GM21529 (cell line): Measurements from ENCODE around the gene GRID1.

Experiments
- ATAC-seq: cut with Tn5 transposase; IDR thresholded peaks from one replicate; pipeline ENCODE4 v1.9.1; 2021; ENCODE audit not compliant: unreplicated experiment

The GRID1 gene

DNA sequence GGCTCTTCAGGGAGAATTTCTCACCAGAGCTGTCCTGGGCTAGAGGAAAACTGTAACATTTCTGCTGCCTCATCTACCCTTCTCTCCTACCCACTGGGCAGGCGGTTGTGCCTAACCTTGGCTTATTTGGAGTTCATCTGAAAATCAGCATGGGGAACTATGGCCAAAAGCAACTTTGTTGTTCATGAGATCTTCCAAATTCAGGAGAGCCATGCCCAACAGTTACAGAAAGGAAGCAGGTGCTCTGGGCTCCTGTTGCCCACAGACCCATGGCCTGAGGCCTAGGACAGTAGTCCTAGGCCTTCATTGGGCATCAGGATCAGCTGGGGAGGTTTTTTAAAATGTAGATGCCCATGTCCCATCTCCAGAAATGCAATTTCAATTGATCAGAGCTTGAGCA, 85.2 kb downstream of the GRID1 start:
- no peak for ATAC-seq

DNA sequence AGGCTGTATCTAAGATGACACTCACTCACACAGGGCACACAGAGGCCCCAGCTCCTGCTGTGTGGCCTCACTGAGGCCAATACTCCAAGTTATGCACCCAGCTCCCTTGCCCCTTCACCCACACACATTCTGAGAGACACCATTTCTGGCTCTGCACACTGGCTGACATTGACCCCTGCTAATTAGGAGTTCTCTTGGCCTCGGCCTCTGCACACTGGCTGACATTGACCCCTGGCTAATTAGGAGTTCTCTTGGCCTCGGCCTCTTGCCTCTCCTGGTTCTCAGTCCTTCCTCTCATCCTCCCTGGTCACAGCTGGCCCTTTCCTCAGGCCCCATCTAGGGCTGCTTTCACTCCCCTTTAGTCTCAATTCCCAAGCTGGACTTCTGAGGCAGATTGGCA, 97.3 kb downstream of the GRID1 start:
- no peak for ATAC-seq

DNA sequence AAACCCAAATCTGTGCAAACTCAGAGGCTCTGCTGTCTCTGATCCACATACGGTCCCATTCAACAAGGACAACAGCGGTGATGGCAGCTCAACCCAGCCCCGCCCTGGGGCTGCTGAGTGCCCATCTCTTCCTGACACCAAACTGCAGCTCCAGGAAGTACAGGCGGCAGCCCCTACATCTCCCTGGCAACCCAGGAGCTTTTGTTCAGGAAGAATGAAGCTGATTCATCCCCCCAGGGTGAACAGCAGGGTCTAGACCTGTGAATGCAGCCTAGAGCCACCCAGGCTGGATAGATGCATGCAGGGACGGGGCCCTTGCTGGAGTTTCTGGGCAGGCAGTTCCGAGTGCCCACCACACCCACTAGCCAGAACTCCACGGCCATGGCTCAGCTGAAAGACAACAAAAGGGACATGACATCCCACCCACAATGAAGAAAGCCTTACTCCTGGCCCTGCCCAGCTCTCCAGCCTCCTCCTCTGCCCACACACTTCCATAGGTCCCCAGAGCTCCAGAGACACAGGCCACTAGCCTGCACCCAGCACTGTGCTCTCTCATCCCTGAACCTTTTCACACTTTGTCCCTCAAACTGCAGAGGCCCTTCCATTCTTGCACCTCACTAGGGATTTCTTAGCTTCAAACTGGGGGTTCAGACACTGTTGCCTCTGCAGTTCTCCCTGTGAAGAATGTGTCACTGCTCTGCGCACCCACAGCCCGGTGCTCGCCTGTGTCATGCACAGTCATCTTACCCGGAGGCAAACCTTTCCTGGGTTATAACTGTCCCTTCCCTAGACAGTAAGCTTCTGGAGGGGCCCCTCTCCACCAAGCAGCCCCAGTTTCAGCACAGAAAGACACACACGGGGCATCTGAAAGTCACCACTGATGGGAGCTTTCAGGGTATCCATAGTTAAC, 99.1 kb downstream of the GRID1 start:
- no peak for ATAC-seq

DNA sequence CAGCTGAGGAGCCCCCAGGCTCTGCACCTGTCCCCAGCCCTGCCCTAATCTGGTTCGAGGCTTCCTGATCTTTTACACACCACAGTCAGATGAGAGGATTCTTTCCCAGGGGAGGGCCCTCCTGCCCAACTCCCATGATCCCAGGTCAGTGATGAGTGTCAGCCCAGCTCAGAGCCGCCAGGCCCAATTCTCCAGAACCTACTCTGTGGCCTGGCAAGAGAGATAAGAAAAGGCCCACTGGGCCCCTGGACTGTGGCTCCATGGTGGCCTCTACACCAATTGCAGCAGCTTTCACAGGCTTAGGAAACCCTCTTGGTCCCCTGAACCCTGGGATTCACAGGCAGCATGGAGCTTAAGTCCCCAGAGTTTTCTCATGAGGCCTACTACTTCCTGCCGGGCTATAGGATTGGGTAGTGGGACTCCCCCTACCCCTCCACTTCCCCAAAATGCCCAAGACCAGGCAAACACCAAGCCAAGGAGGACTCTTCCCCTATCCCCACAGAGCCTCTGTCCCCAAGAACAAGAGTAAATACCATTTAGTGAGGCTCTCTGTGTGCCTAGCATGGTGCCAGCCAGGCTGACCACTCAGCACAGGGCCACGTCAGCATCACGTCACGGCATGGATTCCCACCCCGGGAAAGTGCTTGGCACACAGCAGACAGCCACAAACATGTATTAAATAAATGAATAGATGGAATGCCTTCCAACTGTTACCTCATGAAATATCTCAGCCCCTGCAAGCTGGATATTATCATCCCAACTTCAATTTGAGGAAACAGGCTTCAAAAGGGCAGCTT, 100.0 kb downstream of the GRID1 start:
- ATAC-seq, result no peak

DNA sequence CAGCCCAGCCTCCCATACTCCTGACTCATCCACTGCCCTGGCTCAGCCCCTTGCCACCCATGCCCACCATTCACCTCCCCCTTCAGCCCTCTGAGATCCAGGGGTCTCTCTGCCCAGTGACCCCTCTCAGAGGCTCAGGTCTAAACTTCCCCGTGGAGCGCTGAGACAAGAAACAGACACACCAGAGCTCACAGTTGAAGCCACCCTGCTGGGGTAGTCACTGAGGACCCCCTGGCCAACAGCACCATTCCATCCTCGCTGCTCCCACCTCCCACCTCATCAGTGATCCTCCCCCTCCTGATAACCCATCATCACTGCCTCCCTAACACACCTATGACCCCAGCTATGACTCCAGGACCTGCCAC, 100.7 kb downstream of the GRID1 start:
- no peak for ATAC-seq

DNA sequence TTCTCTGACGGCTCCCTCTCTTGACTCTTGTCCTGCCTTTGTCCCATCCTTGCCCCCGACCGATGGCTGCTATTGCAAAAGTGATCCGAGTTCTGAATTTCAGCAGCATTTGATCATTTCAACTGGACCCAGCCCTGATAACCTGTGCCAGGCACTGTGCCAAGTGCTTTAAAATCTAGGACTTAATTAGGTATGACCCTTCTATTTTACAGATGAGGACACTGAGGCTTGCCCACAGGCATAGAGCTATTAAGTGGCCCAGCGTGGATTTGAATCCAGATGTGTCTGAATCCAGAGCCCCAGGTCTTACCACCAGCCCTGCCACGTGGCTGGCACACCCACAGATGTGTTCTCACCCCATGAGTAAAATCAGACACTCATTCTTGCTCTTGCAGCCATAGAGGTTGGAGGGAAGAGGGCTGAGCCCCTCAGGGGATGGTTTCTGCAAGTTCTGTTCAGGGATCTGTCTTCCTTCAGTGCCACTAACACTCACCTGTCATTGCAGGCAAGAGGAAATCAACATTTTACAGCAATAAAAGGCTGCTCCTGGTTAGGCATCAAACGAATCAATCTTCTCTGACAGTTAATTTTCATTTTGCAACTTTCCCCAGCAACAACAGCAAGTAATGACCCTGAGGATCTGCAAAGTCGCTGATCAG, 101.2 kb downstream of the GRID1 start:
- ATAC-seq, result no peak

DNA sequence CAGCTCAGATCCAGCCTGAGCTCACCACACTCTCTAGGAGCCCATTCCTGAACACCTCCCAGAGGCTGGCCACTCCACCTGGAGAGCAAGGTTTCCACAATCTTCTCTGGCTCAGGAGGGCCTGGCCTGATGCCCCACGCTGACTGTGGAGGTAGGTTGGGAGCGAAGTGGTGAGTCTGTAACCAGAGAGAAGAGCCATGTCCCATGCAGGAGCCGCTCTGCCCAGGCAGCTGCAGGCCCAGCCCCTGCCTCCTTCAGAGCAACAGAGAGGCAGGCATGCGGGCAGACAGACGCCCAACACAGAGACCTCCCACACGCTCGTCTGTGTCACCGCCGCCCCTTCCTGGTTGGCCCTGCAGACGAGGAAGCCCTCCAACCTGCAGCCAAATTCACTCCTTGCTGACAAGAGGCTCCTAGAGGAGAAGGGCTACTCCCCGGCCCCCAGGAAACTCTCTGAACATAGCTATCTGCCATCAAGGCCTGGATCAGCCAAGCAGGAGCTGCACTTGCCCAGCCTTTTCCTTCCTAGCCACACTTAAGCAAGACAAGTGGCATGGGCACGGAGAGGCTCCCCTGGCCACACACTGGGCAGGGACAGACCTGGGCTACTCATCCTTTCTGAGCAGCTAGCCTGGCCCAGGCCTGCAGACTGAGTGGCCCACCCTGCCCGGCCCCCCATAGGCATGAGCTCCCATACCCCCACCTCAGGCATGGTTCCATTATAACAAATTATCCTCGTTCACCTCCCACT, 101.9 kb downstream of the GRID1 start:
- no peak for ATAC-seq

DNA sequence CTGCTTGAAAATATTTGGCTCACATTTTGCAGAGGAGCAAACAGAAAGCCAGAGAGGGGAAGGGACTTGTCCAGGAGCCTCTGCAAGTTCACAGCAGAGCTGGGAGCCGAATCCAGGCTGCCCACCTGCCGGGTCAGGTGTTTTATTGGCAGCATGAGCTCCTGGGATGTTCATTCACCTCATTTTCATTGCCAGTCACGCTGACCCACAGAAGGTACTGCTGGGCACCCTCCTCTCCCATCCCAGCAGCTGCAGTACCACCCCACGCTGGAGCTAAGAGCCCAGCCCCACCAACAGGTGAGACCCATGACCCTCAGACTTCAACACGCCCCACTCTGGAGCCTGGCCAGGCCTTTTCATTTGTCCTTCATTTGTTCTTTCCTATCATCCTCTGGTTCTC, 102.7 kb downstream of the GRID1 start:
- no peak for ATAC-seq

DNA sequence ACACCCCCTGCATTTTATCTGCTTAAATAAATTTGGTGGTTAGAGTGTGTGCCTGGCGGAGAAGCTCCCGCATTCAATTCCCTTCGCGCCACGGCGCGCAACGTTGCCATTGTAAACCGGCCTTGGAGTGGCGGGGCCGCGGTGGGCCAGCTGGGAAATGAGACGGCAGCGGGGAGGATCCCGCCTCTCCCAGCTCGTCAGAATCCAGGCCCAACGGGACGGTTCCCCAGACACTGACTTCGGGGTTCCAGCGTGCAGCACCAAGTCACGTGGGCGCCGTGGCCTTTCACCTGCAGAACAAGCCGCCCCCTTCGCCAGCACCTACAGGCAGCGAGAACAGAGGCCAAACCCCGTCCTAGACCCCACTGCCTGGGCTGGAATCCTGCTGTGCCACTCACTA, 103.4 kb downstream of the GRID1 start:
- ATAC-seq, result no peak

DNA sequence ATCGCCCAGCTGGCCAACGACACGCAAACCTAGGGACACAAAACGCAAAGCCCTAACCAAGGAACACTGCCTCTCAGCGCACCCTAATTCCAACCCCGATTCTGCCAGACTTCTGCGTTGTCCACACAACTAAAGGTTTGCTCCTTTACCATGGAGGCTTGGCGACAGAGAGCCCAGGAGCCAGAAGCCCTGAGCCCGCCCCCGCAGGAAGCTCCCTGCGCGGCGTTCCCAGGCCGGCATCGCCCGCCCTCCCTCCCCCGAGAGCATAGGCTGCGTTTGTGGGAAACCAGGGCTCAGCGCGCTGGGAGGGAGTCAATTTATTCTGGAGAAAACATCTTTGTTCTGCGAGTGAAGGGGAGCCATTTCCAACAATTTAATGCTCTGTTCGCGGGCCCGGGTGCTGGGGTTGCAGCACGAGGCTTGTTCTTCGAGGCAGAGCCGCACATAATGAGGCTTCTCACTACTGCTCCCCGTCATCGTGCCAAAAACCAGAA, 103.9 kb downstream of the GRID1 start:
- ATAC-seq, result no peak

DNA sequence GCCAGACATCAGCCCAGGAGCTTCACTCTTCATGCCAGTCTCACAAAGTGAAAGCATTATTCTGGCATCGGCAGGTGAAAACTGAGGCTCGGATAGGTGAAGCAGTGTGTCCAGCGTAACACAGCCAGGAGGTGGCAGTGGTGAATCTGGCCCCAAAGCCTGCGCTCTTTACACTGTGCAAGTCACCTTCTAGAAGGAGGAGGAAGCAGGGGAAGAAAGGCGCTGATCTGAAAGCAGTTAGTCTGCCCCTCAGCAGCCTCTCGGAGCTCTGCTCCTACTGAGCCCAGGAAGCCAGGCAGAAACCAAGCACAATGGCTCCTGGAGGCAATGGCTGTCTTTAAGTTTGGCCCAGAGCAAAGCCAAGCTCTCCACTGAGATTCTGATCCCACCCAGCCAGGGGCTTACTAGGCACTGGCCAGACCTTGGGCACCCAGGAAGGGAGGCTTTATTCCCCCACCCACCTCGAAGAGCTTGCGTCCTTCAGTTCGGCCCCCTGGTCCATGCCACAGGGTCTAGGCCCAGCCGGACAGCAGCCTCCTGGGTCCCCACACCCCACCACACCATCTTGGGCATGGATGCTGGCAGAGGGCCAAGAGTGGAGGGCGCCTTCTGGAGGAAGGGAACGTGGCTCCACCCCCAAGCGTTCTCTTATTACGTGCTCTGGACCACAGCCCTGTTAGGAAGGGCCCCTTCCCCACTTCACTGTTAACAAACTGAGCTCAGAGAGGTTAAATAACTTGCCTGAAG, 104.5 kb downstream of the GRID1 start:
- ATAC-seq, result peak; percentile 70

DNA sequence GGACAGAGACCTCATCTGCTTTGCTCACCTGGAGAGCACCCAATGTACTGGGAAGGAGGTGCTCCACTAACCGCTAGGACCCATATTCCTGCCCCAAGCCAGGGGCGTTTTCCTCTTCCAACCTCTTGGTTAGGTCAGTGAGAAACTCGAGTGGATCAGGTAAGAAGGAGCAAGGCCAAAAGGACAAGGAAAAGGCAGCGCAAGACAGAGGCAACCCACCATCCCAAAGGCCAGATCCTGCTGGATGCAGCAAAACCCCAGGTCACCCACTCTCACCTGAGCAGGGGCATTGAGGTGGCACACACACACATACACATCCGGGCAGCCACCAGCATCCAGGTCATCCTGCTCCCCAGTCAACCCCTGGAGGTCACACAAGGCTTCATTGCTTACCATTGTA, 105.1 kb downstream of the GRID1 start:
- ATAC-seq, result no peak

DNA sequence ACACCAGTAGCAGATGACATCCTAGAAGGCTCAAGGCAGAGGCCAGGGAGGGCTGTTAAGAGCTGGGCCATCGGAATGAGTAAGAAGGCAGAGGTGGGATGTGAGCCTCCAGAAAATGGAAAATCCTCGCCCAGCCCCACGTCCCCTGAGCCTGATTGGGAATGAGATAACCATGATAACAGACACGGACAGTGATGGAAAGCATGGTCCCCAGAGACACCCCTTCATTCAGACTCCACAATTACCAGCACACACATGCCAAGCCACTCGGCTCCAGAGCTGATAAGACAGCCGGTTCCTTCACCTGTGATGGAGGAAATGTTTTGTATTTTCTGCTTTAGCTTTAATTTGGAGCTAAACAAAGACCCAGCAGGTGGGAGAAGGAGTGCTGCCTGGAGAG, 106.0 kb downstream of the GRID1 start:
- ATAC-seq, result no peak

DNA sequence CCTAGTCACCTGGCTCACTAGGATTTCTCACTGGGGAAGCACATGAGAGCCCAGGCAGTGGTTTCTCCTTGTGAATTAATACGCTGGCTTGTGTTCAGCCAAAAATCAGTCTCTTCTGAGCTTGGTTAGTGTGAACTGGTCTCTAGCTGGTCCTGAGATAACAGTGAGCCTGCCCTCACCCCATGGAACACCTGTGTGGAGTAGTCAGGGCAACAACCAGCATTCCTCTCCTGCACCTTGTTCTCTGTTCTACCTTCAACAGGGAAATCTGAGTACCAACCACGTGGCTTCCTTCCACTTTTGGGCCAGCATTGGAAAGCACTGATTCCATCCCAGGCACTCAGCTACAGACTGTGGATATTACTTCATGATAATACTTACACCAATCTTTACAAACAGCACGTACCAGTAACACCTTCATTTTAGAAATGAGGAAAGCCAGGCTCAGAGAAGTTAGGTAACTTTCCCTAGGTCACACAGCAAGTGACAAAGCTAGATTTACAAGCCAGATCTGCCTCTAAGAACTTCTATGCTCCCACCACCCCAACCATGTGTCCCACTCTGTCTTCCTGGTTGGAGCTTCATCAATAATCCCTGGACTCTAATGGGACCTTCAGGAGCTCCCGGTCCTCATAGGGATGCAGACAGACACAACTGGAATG, 106.6 kb downstream of the GRID1 start:
- ATAC-seq, result no peak

DNA sequence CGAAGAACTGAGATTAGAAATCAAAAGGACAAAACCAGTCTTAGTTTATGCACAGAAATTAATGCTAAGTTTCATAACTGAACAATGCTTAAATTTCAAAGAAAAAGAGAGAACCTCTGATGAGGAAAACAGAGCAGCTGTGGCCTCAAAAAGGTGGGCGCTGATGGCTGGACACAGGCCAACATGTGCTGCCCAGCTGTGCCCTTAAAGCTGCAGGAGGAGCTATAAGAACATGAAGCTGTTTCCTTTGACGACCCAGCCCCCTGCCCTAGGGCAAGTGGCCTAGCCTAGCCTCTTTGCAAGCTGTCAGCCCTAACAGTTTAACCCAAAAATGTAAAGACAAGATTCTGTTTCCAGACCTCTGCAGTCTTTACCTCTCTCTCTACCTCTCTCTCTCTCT, 107.7 kb downstream of the GRID1 start:
- ATAC-seq, result no peak

DNA sequence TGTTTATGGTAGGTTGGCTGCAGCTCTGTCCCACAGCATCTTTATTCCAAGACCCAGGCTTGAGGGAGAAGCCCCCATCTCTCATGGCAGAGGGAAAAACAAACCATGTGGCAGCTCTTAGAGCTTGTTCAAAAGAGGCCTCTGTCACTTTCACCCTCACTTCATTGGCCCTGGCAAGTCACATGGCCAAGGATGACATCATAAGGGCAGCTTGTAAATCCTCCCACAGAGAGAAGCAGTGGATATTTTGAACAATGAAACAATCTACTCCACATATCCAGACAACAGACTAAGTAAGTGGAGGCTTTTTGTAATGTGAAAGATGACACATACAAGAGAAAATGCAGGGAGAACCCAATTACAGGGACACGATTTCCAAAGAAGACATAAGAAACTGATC, 108.1 kb downstream of the GRID1 start:
- ATAC-seq, result no peak

DNA sequence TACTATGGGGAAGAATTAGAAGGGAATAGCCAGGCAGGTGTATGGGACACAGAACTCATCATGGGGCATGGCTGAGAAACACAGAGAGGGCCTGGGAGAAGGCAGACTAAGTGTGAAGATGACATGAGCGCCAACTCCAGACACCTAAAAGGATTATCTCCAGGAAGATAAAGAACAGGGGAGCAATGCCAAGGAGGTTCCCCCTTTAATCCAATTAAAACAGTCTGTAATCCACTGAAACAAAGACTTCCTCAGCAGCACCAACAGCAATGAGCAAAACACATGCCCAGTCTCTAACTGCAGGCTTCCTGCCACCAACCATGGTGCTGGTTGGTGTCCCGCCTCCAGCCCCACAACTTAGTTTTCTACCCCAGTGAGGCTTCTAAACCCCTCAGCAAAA, 108.9 kb downstream of the GRID1 start:
- no peak for ATAC-seq

DNA sequence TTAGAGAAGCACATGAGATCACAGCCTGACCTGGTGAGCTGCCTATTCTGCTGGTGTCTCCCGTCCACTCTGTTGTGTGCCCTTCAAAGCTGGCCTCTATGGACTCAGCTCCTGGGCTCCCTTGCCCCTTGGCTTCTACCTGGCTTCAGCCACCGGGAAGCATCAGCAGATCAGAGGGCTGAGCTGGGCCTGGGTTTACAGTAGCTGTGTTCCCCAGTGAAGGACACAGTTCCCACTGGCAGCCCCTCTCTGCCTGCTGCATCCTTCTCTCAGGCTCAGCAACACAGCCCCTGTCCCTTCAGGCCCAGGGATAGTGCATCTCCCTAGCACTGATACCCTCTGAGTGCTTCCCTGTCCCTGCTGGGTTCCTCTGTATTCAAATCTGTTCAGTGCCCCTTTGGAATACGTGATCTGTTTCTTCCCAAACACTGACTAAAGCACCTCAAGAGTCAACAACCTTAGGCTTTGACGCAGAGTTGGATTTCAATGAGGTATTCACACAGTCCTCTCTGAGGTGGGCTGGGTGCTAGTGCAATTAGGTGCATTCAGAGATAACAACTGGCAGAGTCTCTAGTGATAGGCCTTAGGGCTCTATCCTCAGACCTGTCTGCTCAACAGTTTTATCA, 109.8 kb downstream of the GRID1 start:
- no peak for ATAC-seq
